NCI-H2029 (cell line): ENCODE measurements around the gene TANC1.
"Not testable (repeated sequence)": the region's sequence is repeated elsewhere in the genome, so short reads cannot be mapped to it uniquely, and the experiment has no call there.

Experiments used
- DNase-seq: peaks from one replicate; lab custom pipeline; 2025; lab: John Stamatoyannopoulos, UW

The TANC1 gene

GRCh38 chr2:159029936-159030335 lies 61.5 kb downstream of the TANC1 start:
- DNase-seq, result no peak

- no peak for DNase-seq
These were observed 62.4 kb downstream of the TANC1 start for GRCh38 chr2:159030674-159031380.

- DNase-seq, result no peak
These were observed 63.7 kb downstream of the TANC1 start for GRCh38 chr2:159032146-159032545.

- DNase-seq, result no peak
These were observed 64.1 kb downstream of the TANC1 start for GRCh38 chr2:159032580-159032979.

GRCh38 chr2:159034713-159035112 lies 66.3 kb downstream of the TANC1 start:
- DNase-seq, result no peak

GRCh38 chr2:159035790-159036411 lies 67.5 kb downstream of the TANC1 start:
- DNase-seq, result peak; percentile 79

- DNase-seq, result not testable (repeated sequence)
These were observed 68.0 kb downstream of the TANC1 start for GRCh38 chr2:159036461-159036860.

- not testable (repeated sequence) for DNase-seq
These were observed 72.9 kb downstream of the TANC1 start for GRCh38 chr2:159041328-159041727.

- DNase-seq, result peak; percentile 38
These were observed 73.8 kb downstream of the TANC1 start for GRCh38 chr2:159042115-159042850.

- DNase-seq, result no peak
These were observed 75.3 kb downstream of the TANC1 start for GRCh38 chr2:159043710-159044109.

GRCh38 chr2:159044804-159045286 lies 76.4 kb downstream of the TANC1 start:
- DNase-seq, result no peak

- no peak for DNase-seq
These were observed 77.4 kb downstream of the TANC1 start for GRCh38 chr2:159045545-159046454.

GRCh38 chr2:159046966-159047365 lies 78.5 kb downstream of the TANC1 start:
- no peak for DNase-seq

GRCh38 chr2:159050426-159050825 lies 82.0 kb downstream of the TANC1 start:
- no peak for DNase-seq

GRCh38 chr2:159051133-159051532 lies 82.7 kb downstream of the TANC1 start:
- no peak for DNase-seq

GRCh38 chr2:159051661-159052060 lies 83.2 kb downstream of the TANC1 start:
- no peak for DNase-seq

- DNase-seq, result no peak
These were observed 83.7 kb downstream of the TANC1 start for GRCh38 chr2:159052157-159052601.

- no peak for DNase-seq
These were observed 85.0 kb downstream of the TANC1 start for GRCh38 chr2:159053161-159054031.

- no peak for DNase-seq
These were observed 85.5 kb downstream of the TANC1 start for GRCh38 chr2:159054032-159054334.

- DNase-seq, result no peak
These were observed 86.5 kb downstream of the TANC1 start for GRCh38 chr2:159054985-159055384.

- no peak for DNase-seq
These were observed 92.1 kb downstream of the TANC1 start for GRCh38 chr2:159060518-159060917.
